HG03457 (cell line): ENCODE measurements around the gene OVCA2.
"Not testable (repeated sequence)": the region's sequence is repeated elsewhere in the genome, so short reads cannot be mapped to it uniquely, and the experiment has no call there.

Source experiments
- ATAC-seq: cut with Tn5 transposase; IDR thresholded peaks from one replicate; pipeline ENCODE4 v1.9.1; 2021; ENCODE audit warnings: moderate number of reproducible peaks; ENCODE audit not compliant: unreplicated experiment

Gene OVCA2

GRCh38 chr17:2013220-2013993, 28.4 kb upstream of the OVCA2 start:
- ATAC-seq = not testable (repeated sequence)

DNA sequence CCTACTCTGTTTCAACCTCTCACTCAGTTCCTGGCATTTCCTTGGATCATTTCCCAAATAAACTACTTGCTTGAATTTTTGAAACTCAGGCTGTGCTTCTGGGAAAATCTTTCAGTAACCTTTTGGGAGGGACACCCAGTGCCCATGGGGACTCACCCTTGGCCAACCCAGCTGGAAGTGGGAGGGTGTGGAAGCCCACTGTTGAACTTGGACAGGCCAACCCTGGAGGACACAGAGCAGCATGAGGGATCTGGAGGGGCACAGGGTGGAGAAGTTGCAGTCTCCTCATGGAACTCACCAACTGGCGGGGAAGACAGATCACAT, 27.9 kb upstream of the OVCA2 start:
- ATAC-seq = no peak

DNA sequence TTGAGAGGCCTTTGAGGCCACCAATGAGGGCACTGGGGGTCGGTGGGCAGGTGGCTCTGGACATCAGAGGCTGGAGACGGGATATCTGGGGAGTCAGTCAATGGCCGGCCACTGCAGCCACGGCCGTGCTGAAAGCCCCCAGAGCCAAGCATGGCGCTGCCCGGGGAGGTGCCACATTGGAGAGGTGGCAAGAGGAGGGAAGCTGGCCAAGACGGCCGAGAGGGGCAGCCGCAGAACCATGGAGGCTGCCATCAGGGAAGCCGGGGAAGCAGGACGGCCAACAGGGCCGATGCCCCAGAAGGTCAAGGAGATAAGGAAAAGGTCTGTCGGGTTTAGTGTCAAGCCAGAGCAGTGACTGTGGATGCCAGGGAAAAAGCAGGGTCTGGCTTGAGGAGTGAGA, 26.5 kb upstream of the OVCA2 start:
- ATAC-seq = no peak

DNA sequence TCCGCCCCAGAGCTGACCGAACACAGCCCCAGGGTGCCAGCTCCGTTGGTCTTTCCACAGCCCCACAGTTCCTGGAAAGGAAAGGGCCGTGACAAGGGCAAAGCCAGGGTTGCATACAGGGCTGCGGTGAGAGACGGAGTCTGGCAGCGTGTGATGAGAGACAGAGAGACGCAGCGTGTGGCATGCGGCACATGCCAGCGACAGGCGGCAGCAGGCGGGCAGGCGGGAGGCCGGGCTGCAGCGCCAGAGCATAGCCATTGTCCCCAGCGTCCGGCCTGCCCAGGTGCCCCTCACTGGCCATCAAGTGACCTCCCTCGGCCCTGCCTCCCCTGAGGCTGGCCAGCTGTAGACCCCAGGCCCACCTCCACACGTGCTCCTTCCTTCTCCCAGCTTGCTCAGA, 25.3 kb upstream of the OVCA2 start:
- ATAC-seq = no peak

- no peak for ATAC-seq
These were observed 24.4 kb upstream of the OVCA2 start for GRCh38 chr17:2017274-2017941.

- no peak for ATAC-seq
These were observed 22.9 kb upstream of the OVCA2 start for GRCh38 chr17:2018716-2019510.

GRCh38 chr17:2019723-2020122, 22.1 kb upstream of the OVCA2 start:
- ATAC-seq = no peak

- no peak for ATAC-seq
These were observed 21.1 kb upstream of the OVCA2 start for GRCh38 chr17:2020721-2021120.

- ATAC-seq = no peak
These were observed 19.1 kb upstream of the OVCA2 start for GRCh38 chr17:2022647-2023240.

DNA sequence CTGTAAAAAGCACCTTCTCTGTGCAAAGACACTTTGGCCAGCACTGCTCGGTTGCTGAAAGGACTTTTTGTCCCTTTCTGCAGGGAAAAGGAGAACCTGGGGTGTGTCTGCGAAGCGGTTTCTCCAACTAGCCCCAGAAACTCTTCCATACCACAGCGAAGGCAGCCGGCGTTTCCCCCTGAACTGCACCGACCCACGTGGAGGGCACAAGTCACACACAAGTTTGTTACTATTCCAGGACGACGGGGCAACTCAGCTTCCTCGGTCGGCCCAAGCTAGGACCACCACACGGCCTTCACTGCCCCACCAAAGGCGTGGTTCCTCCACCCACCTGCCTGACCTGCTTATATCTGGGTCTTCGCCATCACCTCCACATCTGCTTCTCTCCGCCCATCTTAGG, 18.6 kb upstream of the OVCA2 start:
- ATAC-seq = no peak

GRCh38 chr17:2023692-2024571, 17.9 kb upstream of the OVCA2 start:
- ATAC-seq = no peak

GRCh38 chr17:2024572-2025219, 17.1 kb upstream of the OVCA2 start:
- no peak for ATAC-seq

DNA sequence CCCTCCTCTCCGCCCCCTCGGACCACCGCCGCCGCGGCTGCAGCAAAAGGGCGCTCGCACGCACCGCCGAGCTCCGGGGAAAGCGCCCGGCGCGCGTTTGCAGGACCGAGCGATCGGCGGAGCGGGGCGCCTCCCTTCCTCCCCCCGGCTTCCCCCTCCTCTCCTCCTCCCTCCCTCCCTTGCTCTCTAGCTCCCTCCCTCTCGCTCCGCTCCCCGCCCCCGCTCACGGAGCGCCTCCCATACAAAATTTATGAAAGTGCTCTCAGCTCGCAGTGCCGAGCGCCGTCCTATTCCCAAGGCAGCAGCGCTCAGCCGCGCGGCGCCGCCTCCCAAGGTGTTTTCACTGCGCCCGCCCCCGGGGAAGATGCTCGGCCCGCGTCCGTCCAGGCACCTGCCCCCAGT, 16.6 kb upstream of the OVCA2 start, which contains the start of gene RTN4RL1:
RTN4RL1 (minus strand) TSS at position 115 of the 402 bp plus-strand sequence. CDS start 469 bp downstream, outside the sequence.
- no peak for ATAC-seq

DNA sequence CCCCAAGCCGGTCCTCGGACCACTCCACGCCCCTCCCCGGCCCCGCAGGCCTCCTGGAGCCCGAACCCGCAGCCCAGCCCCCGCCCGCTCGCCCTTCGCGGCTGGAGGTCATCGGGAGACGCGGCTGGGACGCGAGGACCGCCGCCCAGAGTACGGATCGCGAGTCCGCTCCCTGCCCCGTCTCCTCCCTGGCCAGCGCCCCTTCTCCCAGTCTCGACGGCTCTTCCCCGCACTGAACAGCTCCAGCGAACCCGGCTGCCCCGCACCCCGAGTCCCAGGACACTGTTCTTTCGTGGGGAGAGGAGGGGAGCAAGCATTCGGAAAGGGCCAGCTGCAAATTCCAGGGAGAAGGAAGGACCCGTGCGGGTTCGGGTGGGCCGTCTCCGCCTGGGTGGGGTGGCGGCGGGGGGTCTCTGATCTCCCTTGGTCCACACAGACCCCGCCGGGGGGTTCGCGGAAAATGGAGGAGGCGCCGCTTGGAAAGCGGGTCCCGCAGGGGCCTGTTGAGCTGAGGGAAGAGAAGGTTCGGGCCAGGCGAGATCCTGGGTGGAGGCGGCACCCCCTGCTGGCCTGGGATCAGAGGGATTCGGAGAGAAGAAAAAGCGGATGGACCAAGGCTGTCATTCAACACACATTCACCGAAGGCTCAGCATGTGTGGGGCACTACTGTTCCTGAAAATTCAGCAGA, 16.1 kb upstream of the OVCA2 start:
- no peak for ATAC-seq

DNA sequence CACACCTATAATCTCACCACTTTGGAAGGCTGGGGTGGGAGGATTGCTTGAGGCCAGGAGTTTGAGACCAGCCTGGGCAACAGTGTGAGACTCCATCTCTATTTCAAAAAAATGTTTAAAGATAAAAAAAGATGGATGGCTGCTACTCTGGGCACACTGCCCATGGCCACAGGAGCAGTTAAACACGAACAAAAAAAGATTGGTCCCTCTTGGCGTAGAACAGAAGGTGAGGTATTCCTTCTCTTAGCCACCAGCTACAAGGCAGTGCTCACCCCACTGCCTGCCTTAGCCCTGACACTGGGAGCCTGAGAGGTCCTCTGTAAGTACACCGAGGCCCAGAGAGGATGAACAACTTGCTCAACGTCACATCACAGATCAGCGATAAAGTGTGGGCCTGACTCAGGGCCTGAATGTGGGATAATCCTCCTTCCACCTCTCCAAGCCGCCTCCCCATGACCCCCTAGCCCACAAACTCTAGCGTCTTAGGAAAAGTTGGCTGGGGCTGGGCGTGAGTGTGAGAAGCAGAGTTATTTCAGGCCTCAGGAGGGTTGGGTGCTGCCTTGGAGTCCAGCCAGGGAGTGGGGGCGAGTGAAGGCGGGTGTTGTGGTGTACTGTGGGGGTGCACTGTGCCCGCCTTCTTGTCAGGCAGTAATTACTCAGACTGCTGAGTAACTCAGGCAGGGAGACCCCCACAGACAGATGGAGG, 14.1 kb upstream of the OVCA2 start:
- no peak for ATAC-seq

DNA sequence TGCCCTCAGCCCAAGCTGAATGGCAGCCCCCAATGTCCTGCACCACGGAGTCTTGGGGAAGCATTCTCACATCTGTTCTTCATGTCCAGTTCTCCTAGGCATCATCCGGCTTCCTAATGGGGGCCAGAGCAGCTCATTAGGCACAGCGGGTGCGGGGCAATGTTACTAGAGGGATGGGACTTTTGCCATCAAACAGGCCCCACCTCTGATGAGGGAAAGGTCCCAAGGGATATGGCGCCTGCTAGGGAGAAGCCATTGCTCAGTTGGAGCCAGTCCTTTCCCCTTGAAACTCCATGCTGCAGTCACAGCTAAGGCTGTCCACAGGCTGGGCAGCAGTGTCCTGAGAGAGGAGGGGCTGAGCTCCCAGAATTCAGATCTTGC, 13.6 kb upstream of the OVCA2 start:
- no peak for ATAC-seq

DNA sequence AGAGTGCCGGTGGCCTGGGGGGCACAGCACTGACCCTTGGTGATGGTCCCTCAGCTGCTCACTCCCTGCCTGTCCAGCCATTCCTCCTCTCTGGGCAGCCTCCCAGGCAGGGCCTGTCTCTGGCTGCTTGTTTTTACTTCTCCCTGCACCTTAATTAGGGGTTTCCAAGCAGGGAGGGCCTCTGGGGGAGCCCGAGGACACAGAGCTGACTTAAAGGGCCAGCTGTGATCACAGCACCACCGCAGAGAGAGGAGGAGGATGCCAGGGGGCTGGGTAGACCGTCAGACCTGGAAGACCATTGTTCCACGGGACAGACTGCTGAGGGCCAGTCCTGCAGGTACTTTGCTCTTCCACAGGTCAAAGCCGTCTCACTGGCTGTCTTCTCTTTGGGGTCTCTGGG, 13.1 kb upstream of the OVCA2 start:
- no peak for ATAC-seq

- no peak for ATAC-seq
These were observed 11.7 kb upstream of the OVCA2 start, which contains the start of gene DPH1 for GRCh38 chr17:2029911-2030778. Gene DPH1 (plus strand): TSS chr17:2030153. CDS start chr17:2030170, 17 bp downstream.
